GM12892 (cell line): Measurements from ENCODE around the gene TP73.

ENCODE experiments used
- DNase-seq: peaks from one replicate; pipeline ENCODE4 v3.0.0; 2011; ENCODE audit not compliant: insufficient read length
- FAIRE-seq: peaks from 2 replicates; lab custom pipeline; 2011; peaks lifted over from hg19 to GRCh38; lab: Jason Lieb, UNC
- POLR2A ChIP-seq: IDR thresholded peaks from 2 replicates; pipeline ENCODE4 v1.6.1; 2011; ENCODE audit warnings: low read depth, low read length, control low read depth
- POLR2AphosphoS5 ChIP-seq: IDR thresholded peaks from 2 replicates; pipeline ENCODE4 v1.6.1; 2011; ENCODE audit warnings: low read depth, low read length, control low read depth
- TAF1 ChIP-seq: IDR thresholded peaks from 2 replicates; pipeline ENCODE4 v1.6.1; 2011; ENCODE audit warnings: low read depth, mild to moderate bottlenecking, control low read depth, low read length, borderline replicate concordance

The TP73 gene

DNA sequence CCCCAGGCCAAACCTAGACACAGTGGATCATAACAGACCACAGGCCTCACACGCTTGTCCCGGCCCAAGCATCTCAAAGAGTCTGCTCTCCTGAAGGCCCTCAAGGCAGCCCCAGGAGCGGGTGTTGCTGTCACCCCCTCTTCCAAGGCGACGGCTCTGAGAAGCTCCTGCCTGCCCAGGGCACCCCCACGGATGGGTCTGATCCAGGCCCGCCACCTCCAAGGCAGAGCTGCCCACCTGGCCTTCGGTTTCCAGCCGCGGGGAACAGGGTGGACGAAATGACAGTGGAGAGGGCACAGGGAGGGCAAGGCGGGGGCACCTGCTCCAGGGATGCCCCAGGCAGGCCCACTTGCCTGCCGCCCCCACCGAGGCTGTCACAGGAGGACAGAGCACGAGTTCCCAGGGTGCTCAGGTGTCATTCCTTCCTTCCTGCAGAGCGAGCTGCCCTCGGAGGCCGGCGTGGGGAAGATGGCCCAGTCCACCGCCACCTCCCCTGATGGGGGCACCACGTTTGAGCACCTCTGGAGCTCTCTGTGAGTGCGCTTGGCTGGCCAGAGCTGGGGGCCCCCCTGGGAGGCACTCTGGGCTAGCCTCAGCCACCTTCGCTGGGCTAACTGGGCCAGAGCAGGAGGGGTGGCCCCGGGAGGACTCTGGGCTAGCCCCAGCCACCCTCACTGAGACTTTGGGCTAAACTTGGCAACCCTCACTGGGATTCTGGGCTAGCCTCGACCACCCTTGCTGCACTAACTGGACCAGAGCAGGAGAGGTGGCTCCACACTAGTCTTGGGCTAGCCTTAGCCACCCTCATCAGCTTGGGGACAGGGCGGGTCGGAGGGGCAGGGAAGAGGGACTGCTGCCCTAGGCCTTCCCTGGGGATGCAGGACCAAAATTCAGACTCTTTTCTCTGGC is 29.8 kb downstream of the TP73 start:
- DNase-seq (no peak), FAIRE-seq (no peak)
- TF ChIP-seq TAF1 (no peak), POLR2AphosphoS5 (no peak), POLR2A (no peak)

DNA sequence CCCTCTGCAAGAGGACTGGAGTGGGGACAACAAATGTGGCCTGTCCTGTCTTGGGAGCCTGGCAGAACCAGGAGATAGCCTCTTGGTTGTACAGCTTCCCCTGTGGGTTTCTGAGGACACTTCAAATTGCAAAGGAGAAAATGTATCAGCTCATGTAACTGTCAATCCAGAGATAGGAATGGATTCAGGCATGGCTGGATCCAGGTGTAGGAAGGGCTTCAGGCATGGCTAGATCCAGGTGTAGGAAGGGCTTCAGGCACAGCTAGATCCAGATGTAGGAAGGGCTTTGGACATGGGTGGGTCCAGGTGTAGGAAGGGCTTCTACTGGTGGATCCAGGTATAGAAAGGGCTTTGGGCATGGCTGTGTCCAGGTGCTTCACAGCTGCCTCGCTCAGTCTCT is 30.9 kb downstream of the TP73 start:
- no peak for TF ChIP-seq POLR2AphosphoS5
- no peak for DNase-seq
- FAIRE-seq: no peak

DNA sequence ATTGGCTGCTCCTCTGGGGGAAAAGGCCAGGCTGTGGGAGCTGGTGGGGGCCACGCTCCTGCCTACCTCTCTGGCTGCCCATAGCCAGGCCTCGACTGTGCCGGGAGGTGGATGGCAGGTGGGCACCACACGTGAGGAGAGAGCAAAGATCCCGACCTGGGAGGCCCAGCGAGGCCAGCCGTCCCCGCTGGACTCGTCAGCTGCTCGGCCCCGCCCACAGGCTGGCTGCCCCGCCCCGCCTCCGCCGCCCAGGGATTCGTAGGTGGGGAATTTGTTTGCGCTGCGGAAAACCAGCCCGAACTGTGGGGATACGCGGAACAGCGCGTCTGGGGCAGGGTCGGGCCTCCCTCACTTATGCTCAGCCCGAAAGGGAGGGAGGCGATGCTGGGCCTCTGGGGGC is 31.7 kb downstream of the TP73 start:
- no peak for TF ChIP-seq POLR2AphosphoS5
- no peak for TF ChIP-seq TAF1
- TF ChIP-seq POLR2A: no peak
- no peak for FAIRE-seq
- no peak for DNase-seq

DNA sequence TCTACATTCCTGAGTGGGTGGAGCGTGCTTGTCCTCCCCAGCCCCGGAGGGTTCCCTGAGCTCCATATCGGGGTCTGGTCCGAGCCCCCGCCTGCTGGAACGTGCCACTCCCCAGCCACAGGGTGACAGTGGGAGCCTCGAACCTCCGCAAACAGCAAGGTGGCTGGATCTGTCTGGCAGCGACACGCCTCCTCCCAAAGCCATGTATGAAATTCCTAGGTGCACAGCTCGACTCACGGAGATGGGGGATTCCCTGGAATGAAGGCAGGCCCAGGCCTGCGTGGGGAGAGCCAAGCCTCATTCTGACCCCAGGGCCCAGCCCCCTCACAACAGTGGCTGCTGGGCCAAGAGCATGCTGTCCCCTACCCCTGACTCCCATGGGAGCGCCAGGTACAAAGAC is 32.9 kb downstream of the TP73 start:
- no peak for FAIRE-seq
- DNase-seq: no peak
- TF ChIP-seq POLR2A (no peak), POLR2AphosphoS5 (no peak), TAF1 (no peak)

DNA sequence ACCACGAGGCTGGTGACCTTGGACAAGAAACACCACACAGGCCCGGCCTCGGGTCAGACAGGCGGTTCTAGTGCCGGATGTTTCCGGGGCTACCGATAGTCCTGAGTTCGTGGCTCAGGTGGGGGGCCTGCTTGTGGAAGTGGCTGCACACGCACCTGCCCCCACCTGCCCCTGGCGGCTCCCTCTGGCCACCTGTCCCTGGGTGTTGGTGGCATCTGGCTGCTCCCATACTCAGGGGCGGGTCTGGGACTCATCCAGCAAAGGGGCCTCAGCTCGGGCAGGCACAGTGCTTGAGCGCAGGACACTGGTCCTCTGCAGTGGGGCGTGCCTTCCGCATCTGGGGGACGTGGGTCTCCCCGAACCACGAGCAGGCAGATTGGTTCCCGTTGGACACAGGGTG is 33.6 kb downstream of the TP73 start:
- FAIRE-seq: no peak
- no peak for DNase-seq
- TF ChIP-seq POLR2A (no peak), TAF1 (no peak), POLR2AphosphoS5 (no peak)

DNA sequence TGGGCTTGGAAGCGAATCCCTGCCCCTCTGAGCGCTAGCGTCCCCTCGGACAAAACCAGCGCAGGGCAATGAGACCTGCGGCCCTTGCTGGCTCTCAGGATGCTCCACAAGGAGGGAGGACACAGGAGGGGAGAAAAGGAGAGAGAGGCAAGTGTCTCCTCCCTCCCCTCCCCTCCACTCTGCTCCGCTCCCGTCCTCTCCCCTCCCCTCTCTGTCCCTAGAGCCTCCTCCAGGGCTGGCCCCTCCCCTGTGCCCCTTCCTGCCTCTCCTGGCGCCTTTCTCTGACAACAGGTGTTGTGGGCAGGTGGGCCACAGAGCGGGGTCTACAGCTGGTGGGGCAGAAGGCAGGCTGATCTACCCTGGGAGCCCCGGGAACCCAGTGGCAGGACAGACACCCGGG is 35.2 kb downstream of the TP73 start:
- DNase-seq: no peak
- TF ChIP-seq POLR2AphosphoS5: no peak
- TF ChIP-seq TAF1: no peak
- no peak for TF ChIP-seq POLR2A
- FAIRE-seq: no peak

DNA sequence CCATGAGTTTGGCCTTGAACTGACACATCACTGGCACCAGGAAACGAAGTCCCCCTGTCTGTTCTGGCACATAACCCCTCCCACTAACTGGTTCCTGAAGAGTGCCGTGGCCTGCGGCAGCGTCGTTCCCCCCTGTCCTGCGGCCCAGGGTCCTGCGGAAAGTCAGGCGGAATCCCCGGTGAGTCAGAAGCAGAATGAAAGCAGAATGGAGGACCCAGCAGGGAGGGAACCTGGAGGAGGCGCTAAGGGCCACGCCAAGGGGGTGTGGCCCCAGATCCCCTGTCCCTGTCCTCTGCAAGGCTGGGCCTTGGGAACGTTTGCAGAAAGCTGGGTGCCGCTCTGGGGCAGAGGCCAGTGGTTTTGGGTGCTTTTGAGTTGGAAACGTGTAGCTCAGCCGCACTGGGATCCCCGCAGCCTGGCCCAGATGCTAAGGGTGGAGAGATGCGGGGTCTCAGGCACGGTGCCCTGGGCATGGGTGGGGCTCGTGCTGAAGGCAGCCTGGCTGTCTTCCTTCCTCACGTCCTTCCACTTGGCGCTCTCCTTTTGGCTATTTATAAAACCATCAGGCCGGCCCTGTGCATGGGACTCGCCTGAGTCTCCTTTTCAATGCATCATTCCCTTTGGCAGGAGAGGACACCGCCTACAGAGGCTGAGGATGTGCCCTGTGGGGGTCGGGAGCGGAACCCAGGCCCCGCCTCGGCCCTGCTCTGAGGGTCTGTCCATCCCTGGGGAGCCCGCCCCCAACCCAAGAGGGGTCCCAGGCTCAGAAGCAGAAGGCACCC is 36.2 kb downstream of the TP73 start:
- FAIRE-seq: no peak
- no peak for TF ChIP-seq TAF1
- TF ChIP-seq POLR2A: no peak
- TF ChIP-seq POLR2AphosphoS5: no peak
- peak; percentile 71 for DNase-seq

DNA sequence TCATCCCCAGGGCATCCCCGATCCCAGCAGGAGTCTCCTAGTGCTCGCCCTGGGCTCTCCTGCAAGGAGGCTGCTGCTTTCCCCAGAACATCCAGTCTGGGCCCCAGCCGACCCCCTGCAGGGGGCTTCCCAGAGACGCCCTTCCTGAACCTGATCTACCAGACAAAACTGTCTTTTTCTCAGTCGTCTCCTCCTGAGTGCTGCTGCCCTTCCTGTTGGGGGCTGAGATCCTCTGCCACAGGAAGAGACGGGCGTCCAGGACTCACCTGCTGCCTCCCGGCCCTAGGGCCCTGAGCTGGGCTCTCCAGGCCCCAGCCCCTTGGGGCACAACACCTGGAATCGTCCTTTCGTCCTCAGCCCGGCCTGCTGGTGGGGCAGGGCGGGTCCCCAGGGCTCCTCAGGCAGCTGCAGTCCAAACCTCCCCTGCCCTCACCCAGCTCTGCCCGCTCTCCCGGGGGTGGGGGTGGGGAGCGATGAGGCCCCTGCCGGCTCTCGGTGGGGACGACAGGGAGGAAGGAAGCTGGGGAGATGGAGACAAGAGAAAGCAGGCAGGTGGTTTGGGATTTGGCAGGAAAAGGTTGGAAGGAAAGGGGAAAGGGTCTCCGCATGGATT is 36.9 kb downstream of the TP73 start:
- no peak for FAIRE-seq
- DNase-seq: no peak
- TF ChIP-seq POLR2AphosphoS5: no peak
- no peak for TF ChIP-seq POLR2A
- TF ChIP-seq TAF1: no peak

DNA sequence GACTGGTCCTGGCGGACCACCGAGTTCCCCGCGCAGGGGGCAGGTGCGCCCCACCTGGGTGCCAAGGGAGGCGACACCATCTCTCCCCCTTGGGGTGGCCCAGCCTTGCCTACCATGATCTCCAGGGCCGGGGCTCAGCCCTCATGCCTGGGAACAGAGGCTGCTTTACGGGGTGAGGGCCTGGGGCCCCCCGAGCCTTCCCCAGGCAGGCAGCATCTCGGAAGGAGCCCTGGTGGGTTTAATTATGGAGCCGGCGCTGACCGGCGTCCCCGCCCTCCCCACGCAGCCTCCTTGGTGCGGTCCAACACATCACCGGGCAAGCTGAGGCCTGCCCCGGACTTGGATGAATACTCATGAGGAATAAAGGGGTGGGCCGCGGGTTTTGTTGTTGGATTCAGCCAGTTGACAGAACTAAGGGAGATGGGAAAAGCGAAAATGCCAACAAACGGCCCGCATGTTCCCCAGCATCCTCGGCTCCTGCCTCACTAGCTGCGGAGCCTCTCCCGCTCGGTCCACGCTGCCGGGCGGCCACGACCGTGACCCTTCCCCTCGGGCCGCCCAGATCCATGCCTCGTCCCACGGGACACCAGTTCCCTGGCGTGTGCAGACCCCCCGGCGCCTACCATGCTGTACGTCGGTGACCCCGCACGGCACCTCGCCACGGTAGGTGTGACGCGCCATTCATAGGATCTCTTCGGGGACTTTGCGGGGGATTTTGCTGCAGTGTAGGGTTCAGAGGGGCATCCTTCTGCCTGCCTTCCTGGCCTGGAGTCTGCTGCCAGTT is 38.2 kb downstream of the TP73 start:
- FAIRE-seq: no peak
- no peak for DNase-seq
- TF ChIP-seq POLR2A: no peak
- no peak for TF ChIP-seq POLR2AphosphoS5
- no peak for TF ChIP-seq TAF1

DNA sequence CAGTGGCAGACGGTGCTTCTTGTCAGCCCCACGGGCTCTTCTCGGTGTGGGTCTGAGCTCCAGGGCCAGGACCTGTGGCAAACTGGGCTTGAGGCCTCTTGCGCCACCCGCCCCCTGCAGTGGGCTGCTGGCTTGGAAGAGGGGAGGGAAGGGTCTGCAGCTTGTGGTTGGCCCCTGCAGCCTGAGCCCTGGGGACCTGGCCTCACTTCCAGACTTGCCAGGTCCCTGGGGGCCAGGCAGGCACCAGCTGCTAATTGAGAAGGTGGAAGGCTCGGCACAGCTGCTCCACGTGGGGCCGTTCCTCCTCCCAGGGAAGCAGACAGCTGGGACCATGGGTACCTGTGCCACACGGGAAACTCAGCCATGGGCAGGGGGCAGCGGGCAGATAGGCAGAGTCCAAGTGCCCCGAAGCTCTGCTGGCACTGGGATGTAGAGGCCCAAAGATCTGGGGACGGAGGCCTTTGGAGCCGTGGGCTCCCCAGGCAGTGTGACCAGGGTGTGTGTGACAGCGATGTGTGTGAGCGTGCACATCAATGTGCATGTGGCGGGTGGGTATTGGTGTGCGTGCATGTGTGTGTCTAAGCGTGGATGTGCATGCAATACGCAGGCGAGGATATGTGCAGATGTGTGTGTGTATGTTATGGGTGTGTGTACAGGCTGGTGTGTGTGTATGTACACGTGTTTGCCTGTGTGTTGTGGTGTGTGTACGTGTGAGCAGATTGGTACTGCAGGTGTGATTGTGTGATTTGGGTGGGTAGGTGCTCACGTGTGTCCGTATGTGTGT is 39.3 kb downstream of the TP73 start:
- DNase-seq: no peak

More for the DNA sequence above, 39.3 kb downstream of the TP73 start:
- no peak for FAIRE-seq
- no peak for TF ChIP-seq POLR2A
- no peak; the same call in 1 of the 2 replicates for TF ChIP-seq POLR2AphosphoS5
- TF ChIP-seq TAF1: no peak
